B cell (primary cell): ENCODE data around the gene CNTN4. TPM values are rescaled to one million over a fixed set of nuclear protein-coding genes. Genes with fewer than 3 reads are reported as not detected.

Source experiments
- ATAC-seq: fragments of 200-7000 bp; cut with Tn5 transposase; one replicate; pipeline ENCODE4 v1.10.0; 2021; ENCODE audit warnings: low read depth, mild to moderate bottlenecking, moderate number of reproducible peaks, moderate library complexity
- CTCF ChIA-PET: fragments of 350-600 bp; sonication (Branson Sonifier 250); formaldehyde crosslinking; loops from one replicate; lab custom pipeline; 2021; ENCODE audit warnings: antibody characterized with exemption, inconsistent platforms; lab: Charles Lee
- POLR2A ChIA-PET: fragments of 350-600 bp; sonication (Branson Sonifier 250); formaldehyde crosslinking; loops from one replicate; lab custom pipeline; 2021; ENCODE audit warnings: antibody characterized with exemption; lab: Charles Lee
- DNase-seq: peaks from one replicate; pipeline ENCODE4 v3.0.0; 2013
- H2AFZ ChIP-seq: 2 replicates; pipeline ENCODE4 v1.6.1; 2012; ENCODE audit warnings: mild to moderate bottlenecking, low read depth, low read length; ENCODE audit not compliant: insufficient read depth, poor library complexity, severe bottlenecking
- H3K27ac ChIP-seq, 2 donors: 1 replicate in 1 of 2; 2 replicates in 1 of 2; pipeline ENCODE4 v1.5.1; 2012 to 2013; ENCODE audit warnings: low read length in 2 of 2, mild to moderate bottlenecking in 2 of 2, moderate library complexity in 1 of 2
- H3K27me3 ChIP-seq, 4 experiments: fragments of 200-600 bp in 1 of 4; sonication (generic) in 1 of 4; replicated peaks in 1 of 4; 1 replicate in 2 of 4; 2 replicates in 2 of 4; pipeline versions ENCODE4 v1.6.1 to v1.7.0; 2013 to 2016; ENCODE audit warnings: low read length in 3 of 4, mild to moderate bottlenecking in 2 of 4, mixed read lengths in 1 of 4, moderate library complexity in 1 of 4; ENCODE audit not compliant: insufficient read depth in 4 of 4, control insufficient read depth in 3 of 4; ENCODE audit errors: control extremely low read depth in 1 of 4
- H3K36me3 ChIP-seq, 2 experiments: replicated peaks in 1 of 2; 1 replicate in 1 of 2; 2 replicates in 1 of 2; pipeline versions ENCODE4 v1.6.1 to v1.7.1; 2013; ENCODE audit warnings: low read length in 1 of 2; ENCODE audit not compliant: insufficient read depth in 2 of 2, control insufficient read depth in 1 of 2; ENCODE audit errors: control extremely low read depth in 1 of 2, extremely low read depth in 1 of 2
- H3K4me1 ChIP-seq, 2 donors: fragments of 200-600 bp in 1 of 2; sonication (generic) in 1 of 2; 1 replicate in 1 of 2; 2 replicates in 1 of 2; pipeline versions ENCODE4 v1.5.1 to v1.6.1; 2013 to 2017; ENCODE audit warnings: low read length in 2 of 2; ENCODE audit not compliant: control insufficient read depth in 2 of 2, insufficient read depth in 2 of 2
- H3K4me2 ChIP-seq: replicated peaks from 2 replicates; pipeline ENCODE3; 2012; ENCODE audit warnings: mild to moderate bottlenecking, low read depth, low read length; ENCODE audit not compliant: poor library complexity, severe bottlenecking
- H3K4me3 ChIP-seq, 5 experiments: fragments of 200-600 bp in 1 of 5; sonication (generic) in 1 of 5; 1 replicate in 3 of 5; 2 replicates in 2 of 5; pipeline versions ENCODE4 v1.5.1 to v1.7.0; 2011 to 2016; ENCODE audit warnings: low read length in 4 of 5, mild to moderate bottlenecking in 4 of 5, low read depth in 2 of 5, control low read depth in 1 of 5, moderate library complexity in 1 of 5; ENCODE audit not compliant: insufficient read depth in 1 of 5; ENCODE audit errors: control extremely low read depth in 1 of 5, extremely low read depth in 1 of 5
- H3K79me2 ChIP-seq: fragments of 200-600 bp; sonication (generic); one replicate; pipeline ENCODE4 v1.6.0; 2016; ENCODE audit warnings: low read length; ENCODE audit not compliant: control insufficient read depth, insufficient read depth
- H3K9ac ChIP-seq: fragments of 200-600 bp; sonication (generic); 2 replicates; pipeline ENCODE4 v1.6.1; 2017; ENCODE audit warnings: mild to moderate bottlenecking, low read length, moderate library complexity
- H3K9me3 ChIP-seq, 3 donors: one replicate each; pipeline versions ENCODE4 v1.6.1 to v1.7.1; 2013; ENCODE audit warnings: low read length in 2 of 3; ENCODE audit not compliant: control insufficient read depth in 2 of 3, insufficient read depth in 1 of 3; ENCODE audit errors: control extremely low read depth in 1 of 3
- H4K20me1 ChIP-seq: 2 replicates; pipeline ENCODE4 v1.6.0; 2012; ENCODE audit warnings: mild to moderate bottlenecking, low read length; ENCODE audit not compliant: insufficient read depth, control insufficient read depth, poor library complexity, severe bottlenecking
- H3K27ac Mint-ChIP-seq: one replicate; pipeline ENCODE4 v1.8.0; 2021; ENCODE audit warnings: mixed read lengths
- H3K27me3 Mint-ChIP-seq: one replicate; pipeline ENCODE4 v1.8.0; 2021; ENCODE audit warnings: mixed read lengths
- H3K4me1 Mint-ChIP-seq: one replicate; pipeline ENCODE4 v1.8.0; 2021; ENCODE audit warnings: mixed read lengths
- H3K4me3 Mint-ChIP-seq: one replicate; pipeline ENCODE4 v1.8.0; 2021; ENCODE audit warnings: mixed read lengths
- H3K9me3 Mint-ChIP-seq: one replicate; pipeline ENCODE4 v1.8.0; 2022; ENCODE audit warnings: mixed read lengths; ENCODE audit not compliant: insufficient read depth
- EZH2 ChIP-seq: IDR thresholded peaks from 2 replicates; pipeline ENCODE4 v1.6.1; 2012; ENCODE audit warnings: borderline replicate concordance, low read depth, mild to moderate bottlenecking, moderate library complexity, low read length; ENCODE audit not compliant: insufficient read depth, poor library complexity, severe bottlenecking
- WGBS: methylation state at CpG from one replicate; pipeline ENCODE4 v1.1.5; 2013; ENCODE audit warnings: missing lambda C conversion rate; ENCODE audit not compliant: insufficient coverage; 5-methylcytosine and 5-hydroxymethylcytosine counted together
- intact Hi-C: fragments of 100-400 bp; cut with micrococcal nuclease; formaldehyde crosslinking; loops from one replicate; pipeline ENCODE4 v1.10.0; 2022
- polyA plus RNA-seq: library from polyadenylated mRNA; depleted of rRNA; stranded (reverse); fragments of >200 nt; gene quantifications from 2 replicates; pipeline ENCODE4 v1.2.3, GENCODE V29; 2012
- total RNA-seq, 2 donors: library from RNA; stranded (reverse); fragments of 120-200 nt in 1 of 2; gene quantifications; 1 replicate in 1 of 2; 2 replicates in 1 of 2; pipeline versions ENCODE4 v1.2.3 to v1.2.4, GENCODE V29; 2013 to 2022
- TF ChIP-seq, protein P1 (sequence below): fragments of 200-600 bp; IDR thresholded peaks from one replicate; pipeline ENCODE4 v1.8.0; 2022; ENCODE audit warnings: antibody characterized with exemption, mild to moderate bottlenecking

The CNTN4 gene
- total and polyA plus RNA-seq, 2 donors (not counting 1 experiment from before 2014, with no cell fraction given), result 0.05 TPM; not detected in 1

DNA sequence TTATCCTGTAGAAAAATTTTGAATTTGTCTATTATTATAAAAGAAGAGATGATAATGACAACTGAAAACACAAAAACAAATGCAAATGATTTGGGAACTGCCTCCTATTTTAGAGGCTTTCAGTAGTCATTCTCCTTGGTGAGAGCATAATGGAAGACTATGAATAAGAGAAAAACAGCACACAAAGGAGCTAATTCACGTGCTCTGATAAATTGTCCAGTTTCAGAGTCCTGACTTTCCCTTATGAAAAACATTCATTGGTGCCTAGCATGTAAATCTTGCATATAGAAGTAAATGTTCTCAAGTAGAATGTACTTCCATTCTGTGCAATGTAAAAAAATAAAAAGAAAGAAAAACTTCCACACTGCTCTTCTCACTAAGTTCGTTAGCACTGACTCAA, 805.4 kb downstream of the CNTN4 start:
- POLR2A ChIA-PET, result no interaction called here
- H3K4me3 Mint-ChIP-seq, result no peak overlapping the region
- intact Hi-C loops, result no loop called here
- Histone ChIP-seq H2AFZ (no peak overlapping the region), H3K36me3 (no peaks in the 10 kb centered on the region), H3K9me3 (peaks cover 0 to 3% (median 0%) of the 10 kb centered on the region in 3 donors), H3K4me1 (no peaks in the 10 kb centered on the region), H3K79me2 (no peaks in the 10 kb centered on the region), H3K9ac (no peak overlapping the region), H3K4me2 (no peak overlapping the region), H3K4me3 (no peak overlapping the region), H4K20me1 (no peaks in the 10 kb centered on the region), H3K27me3 (no peaks in the 10 kb centered on the region), H3K27ac (no peak overlapping the region)
- CTCF ChIA-PET, result no interaction called here
- H3K9me3 Mint-ChIP-seq, result no peaks in the 10 kb centered on the region
- ATAC-seq (no peak), DNase-seq (no peak)
- H3K4me1 Mint-ChIP-seq, result no peaks in the 10 kb centered on the region
- no peak overlapping the region for H3K27ac Mint-ChIP-seq
- WGBS, result no CpG with 5 or more reads among the region's 2 CpGs
- TF ChIP-seq, protein P1, sequence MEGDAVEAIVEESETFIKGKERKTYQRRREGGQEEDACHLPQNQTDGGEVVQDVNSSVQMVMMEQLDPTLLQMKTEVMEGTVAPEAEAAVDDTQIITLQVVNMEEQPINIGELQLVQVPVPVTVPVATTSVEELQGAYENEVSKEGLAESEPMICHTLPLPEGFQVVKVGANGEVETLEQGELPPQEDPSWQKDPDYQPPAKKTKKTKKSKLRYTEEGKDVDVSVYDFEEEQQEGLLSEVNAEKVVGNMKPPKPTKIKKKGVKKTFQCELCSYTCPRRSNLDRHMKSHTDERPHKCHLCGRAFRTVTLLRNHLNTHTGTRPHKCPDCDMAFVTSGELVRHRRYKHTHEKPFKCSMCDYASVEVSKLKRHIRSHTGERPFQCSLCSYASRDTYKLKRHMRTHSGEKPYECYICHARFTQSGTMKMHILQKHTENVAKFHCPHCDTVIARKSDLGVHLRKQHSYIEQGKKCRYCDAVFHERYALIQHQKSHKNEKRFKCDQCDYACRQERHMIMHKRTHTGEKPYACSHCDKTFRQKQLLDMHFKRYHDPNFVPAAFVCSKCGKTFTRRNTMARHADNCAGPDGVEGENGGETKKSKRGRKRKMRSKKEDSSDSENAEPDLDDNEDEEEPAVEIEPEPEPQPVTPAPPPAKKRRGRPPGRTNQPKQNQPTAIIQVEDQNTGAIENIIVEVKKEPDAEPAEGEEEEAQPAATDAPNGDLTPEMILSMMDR, result no peak
- no peak for TF ChIP-seq EZH2
- H3K27me3 Mint-ChIP-seq, result peaks cover 11% of the 10 kb centered on the region

DNA sequence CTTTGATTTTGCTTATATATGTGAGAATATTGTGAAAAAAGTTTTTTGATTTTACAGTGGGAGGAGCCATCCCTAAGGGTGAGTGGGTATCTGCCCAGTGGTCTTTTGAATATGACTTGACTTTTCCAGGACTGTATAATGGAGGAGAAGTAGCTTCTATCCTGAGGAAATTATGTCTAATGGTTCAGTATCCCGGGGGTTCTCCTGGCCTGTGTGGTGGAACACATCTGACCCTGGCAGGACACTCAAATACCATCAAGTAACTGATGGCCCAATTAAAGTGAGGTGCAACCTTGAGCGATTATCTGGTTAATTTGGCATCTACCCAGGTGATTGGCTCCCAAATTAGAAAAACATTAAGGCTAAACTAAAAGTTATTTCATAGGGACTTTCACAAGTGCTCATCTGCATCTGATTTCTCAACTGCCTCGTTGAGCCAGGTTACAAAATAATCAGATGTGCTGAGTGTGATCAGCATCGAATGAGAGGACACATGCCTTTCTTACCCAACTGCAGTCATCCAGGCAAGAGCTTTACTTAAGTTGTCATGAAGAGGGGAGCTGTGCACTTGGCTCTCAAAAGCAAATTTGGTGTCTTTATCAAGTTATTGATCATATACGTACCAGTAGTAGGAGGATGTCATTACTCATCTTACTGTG, 810.2 kb downstream of the CNTN4 start:
- H3K4me3 Mint-ChIP-seq, result no peak overlapping the region
- TF ChIP-seq, protein P1, result no peak
- TF ChIP-seq EZH2, result no peak
- H3K27ac Mint-ChIP-seq, result no peak overlapping the region
- no peak overlapping the region for H2AFZ ChIP-seq
- no peaks in the 10 kb centered on the region for H3K4me1 ChIP-seq
- ATAC-seq (no peak), DNase-seq (no peak)
- H4K20me1 ChIP-seq, result no peaks in the 10 kb centered on the region
- ChIA-PET POLR2A (interaction anchor here (0.6 kb wide), 1 partner anchor 155 kb away, joined by 3 read pairs; no protein-coding TSS in a partner anchor), CTCF (no interaction called here)
- H3K9me3 Mint-ChIP-seq, result no peaks in the 10 kb centered on the region
- no peaks in the 10 kb centered on the region for H3K4me1 Mint-ChIP-seq
- H3K27me3 ChIP-seq, result no peaks in the 10 kb centered on the region
- H3K4me3 ChIP-seq, result no peak overlapping the region
- H3K79me2 ChIP-seq, result no peaks in the 10 kb centered on the region
- H3K4me2 ChIP-seq, result no peak overlapping the region
- intact Hi-C loops, result no loop called here
- no peak overlapping the region for H3K27ac ChIP-seq
- peaks cover 0 to 3% (median 0%) of the 10 kb centered on the region in 3 donors for H3K9me3 ChIP-seq
- peaks cover 5% of the 10 kb centered on the region for H3K27me3 Mint-ChIP-seq
- no peak overlapping the region for H3K9ac ChIP-seq
- H3K36me3 ChIP-seq, result no peaks in the 10 kb centered on the region
- WGBS, result 95% methylated on average over 2 of the region's 5 CpGs
